H1 (cell line): ENCODE data around the gene SLC19A1. TPM values are rescaled to one million over a fixed set of nuclear protein-coding genes. Genes with fewer than 3 reads are reported as not detected.

Experiments used
- CTCF ChIA-PET: fragments of 300-600 bp; sonication (Branson Sonifier 250); formaldehyde crosslinking; loops from one replicate; lab custom pipeline; 2021; ENCODE audit not compliant: partially characterized antibody; lab: Charles Lee
- POLR2A ChIA-PET: fragments of 300-600 bp; sonication (Branson Sonifier 250); formaldehyde crosslinking; loops from one replicate; lab custom pipeline; 2021; ENCODE audit warnings: inconsistent platforms; ENCODE audit not compliant: partially characterized antibody; lab: Charles Lee
- DNase-seq, 2 experiments: peaks; one replicate each; pipeline versions ENCODE4 v3.0.0 to v3.0.0-alpha.2; 2010 to 2022; ENCODE audit warnings: low spot score in 2 of 2, low read depth in 1 of 2, mixed read lengths in 1 of 2
- FAIRE-seq: peaks from 2 replicates; lab custom pipeline; 2011; peaks lifted over from hg19 to GRCh38; lab: Jason Lieb, UNC
- H2AFZ ChIP-seq: 2 replicates; pipeline ENCODE4 v1.8.1; 2012; ENCODE audit warnings: low read length, inconsistent platforms
- H2AK5ac ChIP-seq: 2 replicates; pipeline ENCODE4 v1.6.1; 2013; ENCODE audit warnings: low read depth, low read length
- H2BK120ac ChIP-seq: replicated peaks from 2 replicates; pipeline ENCODE3; 2013; ENCODE audit warnings: low read depth, low read length, inconsistent platforms
- H2BK12ac ChIP-seq: 2 replicates; pipeline ENCODE4 v1.6.1; 2013; ENCODE audit warnings: low read depth, low read length
- H2BK15ac ChIP-seq: 2 replicates; pipeline ENCODE4 v1.6.1; 2013; ENCODE audit warnings: low read length
- H2BK20ac ChIP-seq: 2 replicates; pipeline ENCODE4 v1.6.1; 2013; ENCODE audit warnings: low read length
- H2BK5ac ChIP-seq: 2 replicates; pipeline ENCODE4 v1.6.1; 2013; ENCODE audit warnings: low read depth, low read length
- H3K14ac ChIP-seq: 2 replicates; pipeline ENCODE4 v1.6.1; 2013; ENCODE audit warnings: inconsistent platforms; ENCODE audit not compliant: insufficient read length
- H3K18ac ChIP-seq: 2 replicates; pipeline ENCODE4 v1.6.1; 2013; ENCODE audit warnings: low read length; ENCODE audit errors: extremely low read depth
- H3K23ac ChIP-seq: 2 replicates; pipeline ENCODE4 v1.6.1; 2013; ENCODE audit warnings: inconsistent platforms; ENCODE audit not compliant: insufficient read length
- H3K23me2 ChIP-seq: 2 replicates; pipeline ENCODE4 v1.6.1; 2013; ENCODE audit warnings: low read depth, low read length
- H3K27ac ChIP-seq: 2 replicates; pipeline ENCODE4 v1.6.1; 2011; ENCODE audit warnings: low read depth, low read length, inconsistent platforms
- H3K27me3 ChIP-seq, 4 experiments: replicated peaks in 1 of 4; 1 replicate in 1 of 4; 2 replicates in 3 of 4; pipeline versions ENCODE4 v1.6.1 to v1.8.1; 2011 to 2013; ENCODE audit warnings: low read length in 3 of 4, mild to moderate bottlenecking in 3 of 4, inconsistent platforms in 2 of 4, mixed read lengths in 2 of 4, moderate library complexity in 1 of 4; ENCODE audit not compliant: control insufficient read depth in 3 of 4, insufficient read depth in 3 of 4; ENCODE audit errors: extremely low read depth in 1 of 4
- H3K36me3 ChIP-seq, 4 experiments: 2 replicates each; pipeline versions ENCODE4 v1.6.1 to v1.8.1; 2011 to 2013; ENCODE audit warnings: mild to moderate bottlenecking in 4 of 4, low read length in 3 of 4, moderate library complexity in 2 of 4, control low read depth in 1 of 4, inconsistent platforms in 1 of 4; ENCODE audit not compliant: insufficient read depth in 4 of 4, control insufficient read depth in 2 of 4
- H3K4ac ChIP-seq: replicated peaks from 2 replicates; pipeline ENCODE3; 2013; ENCODE audit warnings: low read length, low read depth, mixed read lengths, inconsistent platforms; ENCODE audit not compliant: insufficient read length
- H3K4me1 ChIP-seq, 4 experiments: replicated peaks in 1 of 4; 1 replicate in 1 of 4; 2 replicates in 3 of 4; pipeline versions ENCODE4 v1.6.1 to v1.8.1; 2011 to 2013; ENCODE audit warnings: low read length in 3 of 4, inconsistent platforms in 2 of 4, mixed read lengths in 1 of 4; ENCODE audit not compliant: insufficient read depth in 4 of 4, control insufficient read depth in 3 of 4
- H3K4me2 ChIP-seq, 2 experiments: 2 replicates each; pipeline versions ENCODE4 v1.6.1 to v1.8.1; 2011 to 2013; ENCODE audit warnings: low read depth in 2 of 2, low read length in 2 of 2, control low read depth in 1 of 2, inconsistent platforms in 1 of 2, mild to moderate bottlenecking in 1 of 2; ENCODE audit not compliant: insufficient read depth in 1 of 2
- H3K4me3 ChIP-seq, 4 experiments: fragments of 200-600, 300-600 bp in 1 of 4; sonication (generic), shearing (Covaris generic), sonication (Bioruptor Twin) in 1 of 4; 2 replicates each; pipeline versions ENCODE4 v1.5.1 to v1.8.1; 2011 to 2016; ENCODE audit warnings: low read length in 4 of 4, low read depth in 3 of 4, control low read depth in 2 of 4, inconsistent platforms in 2 of 4, mild to moderate bottlenecking in 2 of 4, mixed read lengths in 1 of 4, moderate library complexity in 1 of 4; ENCODE audit not compliant: insufficient read depth in 2 of 4; ENCODE audit errors: extremely low read depth in 1 of 4
- H3K56ac ChIP-seq: replicated peaks from 2 replicates; pipeline ENCODE3; 2013; ENCODE audit warnings: low read depth, mild to moderate bottlenecking, mixed read lengths, low read length, inconsistent platforms; ENCODE audit not compliant: insufficient read length
- H3K79me1 ChIP-seq: 2 replicates; pipeline ENCODE4 v1.6.1; 2013; ENCODE audit warnings: low read depth, low read length, control low read depth
- H3K79me2 ChIP-seq, 2 experiments: 2 replicates each; pipeline versions ENCODE4 v1.6.1 to v1.8.1; 2012 to 2013; ENCODE audit warnings: low read length in 2 of 2, mild to moderate bottlenecking in 2 of 2, inconsistent platforms in 1 of 2; ENCODE audit not compliant: insufficient read depth in 2 of 2, control insufficient read depth in 1 of 2
- H3K9ac ChIP-seq, 4 experiments: replicated peaks in 1 of 4; 1 replicate in 1 of 4; 2 replicates in 3 of 4; pipeline versions ENCODE4 v1.6.1 to v1.8.1; 2011 to 2013; ENCODE audit warnings: low read depth in 3 of 4, low read length in 3 of 4, control low read depth in 2 of 4, mild to moderate bottlenecking in 2 of 4, moderate library complexity in 2 of 4, inconsistent platforms in 1 of 4; ENCODE audit errors: extremely low read depth in 1 of 4
- H3K9me3 ChIP-seq, 2 experiments: 2 replicates each; pipeline versions ENCODE4 v1.6.1 to v1.8.1; 2012 to 2013; ENCODE audit warnings: mild to moderate bottlenecking in 2 of 2, moderate library complexity in 2 of 2, control low read depth in 1 of 2, inconsistent platforms in 1 of 2, low read depth in 1 of 2, low read length in 1 of 2, mixed read lengths in 1 of 2; ENCODE audit not compliant: insufficient read depth in 2 of 2
- H4K20me1 ChIP-seq, 2 experiments: replicated peaks in 1 of 2; 2 replicates each; pipeline versions ENCODE3 to v1.8.1; 2011 to 2013; ENCODE audit warnings: inconsistent platforms in 2 of 2, low read length in 2 of 2, mild to moderate bottlenecking in 1 of 2; ENCODE audit not compliant: insufficient read depth in 2 of 2, control insufficient read depth in 1 of 2
- H4K5ac ChIP-seq: 2 replicates; pipeline ENCODE4 v1.6.1; 2013; ENCODE audit warnings: low read length, low read depth, mixed read lengths, inconsistent platforms; ENCODE audit not compliant: insufficient read length
- H4K8ac ChIP-seq: 2 replicates; pipeline ENCODE4 v1.8.0; 2013; ENCODE audit warnings: mild to moderate bottlenecking, moderate library complexity, low read length, inconsistent platforms; ENCODE audit not compliant: insufficient read depth; ENCODE audit errors: extremely low read depth
- H4K91ac ChIP-seq: replicated peaks from 2 replicates; pipeline ENCODE3; 2013; ENCODE audit warnings: low read length, mixed read lengths, inconsistent platforms; ENCODE audit not compliant: insufficient read length
- BACH1 ChIP-seq: IDR thresholded peaks from 2 replicates; pipeline ENCODE4 v1.6.1; 2012; ENCODE audit warnings: low read length, improper control_type of control experiment
- E2F6 ChIP-seq: IDR thresholded peaks from 2 replicates; pipeline ENCODE4 v1.6.1; 2012; ENCODE audit warnings: inconsistent platforms
- KDM5A ChIP-seq: fragments of 200-600 bp; IDR thresholded peaks from 2 replicates; pipeline ENCODE4 v1.7.1; 2012; ENCODE audit warnings: mild to moderate bottlenecking, low read length, inconsistent platforms, mixed read lengths
- MAFK ChIP-seq: IDR thresholded peaks from 2 replicates; pipeline ENCODE4 v1.6.1; 2012; ENCODE audit warnings: low read depth, mild to moderate bottlenecking, improper control_type of control experiment, low read length
- RBBP5 ChIP-seq: IDR thresholded peaks from 2 replicates; pipeline ENCODE4 v1.7.1; 2012; ENCODE audit warnings: low read depth, mild to moderate bottlenecking, inconsistent platforms, low read length, moderate library complexity, borderline replicate concordance
- SIN3A ChIP-seq, 2 experiments: IDR thresholded peaks in 1 of 2; conservative IDR thresholded peaks in 1 of 2; 2 replicates each; pipeline ENCODE4 v1.6.1; 2011 to 2012; ENCODE audit warnings: low read length in 2 of 2, improper control_type of control experiment in 1 of 2, low read depth in 1 of 2, mild to moderate bottlenecking in 1 of 2
- SIRT6 ChIP-seq: IDR thresholded peaks from one replicate; pipeline ENCODE4 v1.7.1; 2012; ENCODE audit warnings: low read length, inconsistent platforms
- SRF ChIP-seq: IDR thresholded peaks from 2 replicates; pipeline ENCODE4 v1.6.1; 2011; ENCODE audit warnings: mild to moderate bottlenecking, low read depth, low read length, moderate library complexity
- TEAD4 ChIP-seq: IDR thresholded peaks from 2 replicates; pipeline ENCODE4 v1.6.1; 2012; ENCODE audit warnings: low read depth, low read length, inconsistent platforms, mixed read lengths
- WGBS, 2 experiments: shearing (Covaris generic) in 1 of 2; methylation state at CpG; one replicate each; pipeline versions ENCODE4 v1.1.6 to v1.1.7; 2013 to 2015; ENCODE audit warnings: low lambda C conversion rate in 2 of 2, mixed read lengths in 2 of 2, inconsistent platforms in 1 of 2, low coverage in 1 of 2, missing lambda C conversion rate in 1 of 2; ENCODE audit not compliant: insufficient replicate concordance in 2 of 2, insufficient coverage in 1 of 2, insufficient read length in 1 of 2; ENCODE audit errors: extremely low coverage in 1 of 2, missing lambda C conversion rate in 1 of 2; 5-methylcytosine and 5-hydroxymethylcytosine counted together
- polyA plus RNA-seq, 7 experiments: library from polyadenylated mRNA; depleted of rRNA in 3 of 7; stranded (reverse) in 5 of 7; unstranded in 2 of 7; fragments of >200 nt in 5 of 7; fragments of 200-250 nt in 2 of 7; gene quantifications; 1 replicate in 5 of 7; 2 replicates in 1 of 7; 4 replicates in 1 of 7; pipeline versions ENCODE4 v1.2.1 to v1.2.3, GENCODE V29; 2011 to 2013; ENCODE audit warnings: missing spikeins in 2 of 7, mixed read lengths in 2 of 7
- total RNA-seq: library from RNA; stranded (reverse); fragmentation: NEBNext Ultra II Directional; extraction: Animal tissue kit (Norgen Biotek cat#: 25700); gene quantifications from 2 replicates; pipeline ENCODE4 v1.2.1, GENCODE V29; 2021
- TF ChIP-seq, protein P1 (sequence below): IDR thresholded peaks from 2 replicates; pipeline ENCODE4 v1.6.1; 2011; ENCODE audit warnings: low read length, improper control_type of control experiment

Gene SLC19A1
- total and polyA plus RNA-seq, 2 of the 8 experiments (the other 6 are each of a cell fraction or from before 2014, with no cell fraction given), result 31.6 to 43.8 TPM

DNA sequence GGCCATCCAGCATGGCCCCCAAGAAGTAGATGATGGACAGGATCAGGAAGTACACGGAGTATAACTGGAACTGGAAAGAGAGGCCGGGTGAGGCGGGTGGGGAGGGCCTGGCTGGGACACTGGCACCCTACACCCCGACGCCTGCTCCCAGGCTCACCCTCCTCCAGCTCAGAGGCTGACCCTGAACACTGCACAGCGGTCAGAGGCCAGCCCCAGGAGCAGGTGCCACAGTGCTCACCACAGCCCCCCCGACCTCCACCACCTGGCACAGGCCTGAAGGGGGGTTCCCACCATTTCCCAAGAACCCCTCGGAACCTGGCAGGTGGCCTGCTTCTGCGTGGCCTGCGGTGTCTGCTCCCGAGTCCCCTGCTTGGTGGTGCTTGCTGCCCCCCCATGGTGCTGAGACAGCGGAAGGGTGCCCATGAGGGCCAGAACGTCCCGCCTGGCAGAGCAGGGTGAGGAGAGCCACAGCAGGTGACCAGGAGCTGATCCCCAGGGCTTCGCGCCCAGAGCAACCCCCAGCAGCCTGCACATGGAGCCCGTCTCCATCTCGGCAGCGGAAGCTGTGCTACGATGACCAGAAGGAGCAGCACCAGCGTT lies 26.1 kb downstream of the SLC19A1 start:
- Histone ChIP-seq H3K79me1 (no peaks in the 10 kb centered on the region), H3K4ac (no peak overlapping the region), H3K4me2 (no peak overlapping the region), H2AFZ (no peak overlapping the region), H4K8ac (peak overlapping the region; percentile 25; the same call in 1 of the 2 replicates), H3K9me3 (peaks cover 0 to 22% of the 10 kb centered on the region in 2 experiments), H3K14ac (no peak overlapping the region), H3K23ac (no peak overlapping the region), H4K91ac (no peak overlapping the region), H2AK5ac (no peak overlapping the region), H2BK20ac (no peak overlapping the region), H4K20me1 (peaks cover 8 to 23% of the 10 kb centered on the region in 2 experiments), H4K5ac (no peak overlapping the region), H3K4me3 (no peak overlapping the region), H2BK15ac (no peak overlapping the region), H3K79me2 (no peaks in the 10 kb centered on the region), H3K18ac (no peak overlapping the region), H2BK5ac (0 out of 2 replicates have a peak overlapping the region, but pooled peaks have one; percentile 30), H3K36me3 (peaks cover 0 to 37% (median 18%) of the 10 kb centered on the region in 4 experiments; a peak in 6 of 8 replicates), H3K27ac (no peak overlapping the region), H3K23me2 (no peaks in the 10 kb centered on the region; the same call in 1 of the 2 replicates), H3K27me3 (no peaks in the 10 kb centered on the region), H3K56ac (no peak overlapping the region), H2BK12ac (no peak overlapping the region), H2BK120ac (no peak overlapping the region), H3K4me1 (no peaks in the 10 kb centered on the region), H3K9ac (no peak overlapping the region)
- 89% methylated on average over 16 of the region's 21 CpGs; no CpG with 5 or more reads in 1 of the 2 experiments for WGBS, 2 experiments
- DNase-seq (no peak), FAIRE-seq (no peak)
- CTCF ChIA-PET, result interaction anchor here (1.0 to 1.4 kb wide), 4 partner anchors 10 to 61 kb away, joined by 3 to 6 read pairs (median 4); no protein-coding TSS in a partner anchor
- POLR2A ChIA-PET, result interaction anchor here (0.7 to 2.5 kb wide), 4 partner anchors 11 to 34 kb away, joined by 3 to 11 read pairs (median 8); no protein-coding TSS in a partner anchor
- TF ChIP-seq MAFK, result no peak
- TF ChIP-seq SIN3A (conservative IDR thresholded peaks at IDR 0.05 in 1 of 2, IDR thresholded peaks at IDR 0.05 in 1 of 2; ENCODE audit: low read depth in 1 of 2, low read length in 2 of 2), result no peak
- no peak for TF ChIP-seq RBBP5
- no peak for TF ChIP-seq KDM5A
- TF ChIP-seq SIRT6, result no peak
- no peak for TF ChIP-seq SRF
- TF ChIP-seq, protein P1, sequence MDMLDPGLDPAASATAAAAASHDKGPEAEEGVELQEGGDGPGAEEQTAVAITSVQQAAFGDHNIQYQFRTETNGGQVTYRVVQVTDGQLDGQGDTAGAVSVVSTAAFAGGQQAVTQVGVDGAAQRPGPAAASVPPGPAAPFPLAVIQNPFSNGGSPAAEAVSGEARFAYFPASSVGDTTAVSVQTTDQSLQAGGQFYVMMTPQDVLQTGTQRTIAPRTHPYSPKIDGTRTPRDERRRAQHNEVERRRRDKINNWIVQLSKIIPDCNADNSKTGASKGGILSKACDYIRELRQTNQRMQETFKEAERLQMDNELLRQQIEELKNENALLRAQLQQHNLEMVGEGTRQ, result no peak
- TF ChIP-seq TEAD4, result no peak
- no peak for TF ChIP-seq BACH1
- no peak for TF ChIP-seq E2F6
